ENCODE data around the gene ST6GALNAC1. TPM values are rescaled to one million over a fixed set of nuclear protein-coding genes. Genes with fewer than 3 reads are reported as not detected.

Gene ST6GALNAC1
- total RNA-seq, 1 donor from 2014 or later: 0.77 TPM

DNA sequence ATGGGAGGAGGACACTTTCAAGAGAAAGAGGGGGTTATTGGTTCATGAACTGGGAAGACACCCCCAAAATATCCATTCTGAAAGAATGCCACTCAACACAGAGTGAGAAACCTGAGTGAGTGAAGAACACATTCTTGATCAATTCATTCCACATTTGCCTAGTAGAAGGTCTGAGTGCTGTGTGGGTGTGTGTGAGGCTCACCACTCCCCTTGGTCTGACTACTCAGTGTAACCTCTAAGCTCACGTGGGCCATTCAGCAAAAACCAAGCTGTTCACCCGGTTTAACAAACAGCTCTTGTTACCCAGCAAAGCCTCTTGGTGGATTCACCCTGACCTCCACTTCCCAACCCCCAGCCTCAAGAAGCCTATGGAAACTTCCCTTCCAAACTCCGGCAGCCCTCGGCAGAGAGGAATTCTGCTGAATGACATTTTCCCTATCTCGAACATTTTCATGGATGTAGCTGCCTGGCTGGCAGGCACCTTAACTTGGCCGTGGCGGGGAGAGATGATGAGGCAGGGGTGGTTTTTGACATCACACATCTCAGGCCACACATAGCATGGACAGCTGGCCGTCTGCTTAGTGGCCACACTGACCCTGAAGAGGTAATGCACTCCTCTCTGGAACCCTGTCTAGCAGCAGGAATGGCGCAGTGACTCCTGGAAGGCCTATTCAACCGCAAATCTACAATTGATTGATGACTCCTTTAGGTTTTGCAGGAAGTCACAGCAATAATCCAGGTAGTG lies 11.6 kb downstream of the ST6GALNAC1 start:
- Mint-ChIP-seq H3K9me3 (ENCODE audit: unreplicated experiment) (no peaks in the 10 kb centered on the region), H3K4me3 (ENCODE audit: unreplicated experiment) (no peak overlapping the region)

DNA sequence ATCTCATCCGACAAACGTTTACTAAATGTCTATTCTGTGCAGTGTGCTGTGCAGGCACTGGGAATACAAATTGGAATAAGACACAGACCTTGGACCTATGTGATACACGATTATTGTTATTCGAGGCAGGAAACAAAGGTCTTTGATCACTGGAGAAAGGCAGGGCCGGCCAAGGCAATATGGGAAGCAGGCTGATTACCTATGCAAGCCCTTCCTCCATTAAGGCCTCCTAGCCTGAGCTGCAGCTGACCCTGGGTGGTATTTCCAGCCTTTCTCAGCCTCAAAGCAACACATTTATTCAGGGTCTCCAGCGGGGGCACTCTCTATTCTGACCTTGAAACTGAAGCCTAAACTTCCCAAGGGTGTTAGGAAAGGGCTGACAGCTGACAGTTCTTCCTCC lies 13.4 kb downstream of the ST6GALNAC1 start:
- no peak for DNase-seq (ENCODE audit: low spot score)

More for the DNA sequence above, 11.6 kb downstream of the ST6GALNAC1 start:
- Mint-ChIP-seq H3K4me1 (ENCODE audit: unreplicated experiment) (peaks cover 9% of the 10 kb centered on the region), H3K36me3 (ENCODE audit: low read depth, unreplicated experiment) (peaks cover 5% of the 10 kb centered on the region), H3K27me3 (ENCODE audit: unreplicated experiment) (peaks cover 2% of the 10 kb centered on the region), H3K27ac (ENCODE audit: unreplicated experiment) (no peak overlapping the region)
- no peak for DNase-seq (ENCODE audit: low spot score)
- TF ChIP-seq, protein P1, sequence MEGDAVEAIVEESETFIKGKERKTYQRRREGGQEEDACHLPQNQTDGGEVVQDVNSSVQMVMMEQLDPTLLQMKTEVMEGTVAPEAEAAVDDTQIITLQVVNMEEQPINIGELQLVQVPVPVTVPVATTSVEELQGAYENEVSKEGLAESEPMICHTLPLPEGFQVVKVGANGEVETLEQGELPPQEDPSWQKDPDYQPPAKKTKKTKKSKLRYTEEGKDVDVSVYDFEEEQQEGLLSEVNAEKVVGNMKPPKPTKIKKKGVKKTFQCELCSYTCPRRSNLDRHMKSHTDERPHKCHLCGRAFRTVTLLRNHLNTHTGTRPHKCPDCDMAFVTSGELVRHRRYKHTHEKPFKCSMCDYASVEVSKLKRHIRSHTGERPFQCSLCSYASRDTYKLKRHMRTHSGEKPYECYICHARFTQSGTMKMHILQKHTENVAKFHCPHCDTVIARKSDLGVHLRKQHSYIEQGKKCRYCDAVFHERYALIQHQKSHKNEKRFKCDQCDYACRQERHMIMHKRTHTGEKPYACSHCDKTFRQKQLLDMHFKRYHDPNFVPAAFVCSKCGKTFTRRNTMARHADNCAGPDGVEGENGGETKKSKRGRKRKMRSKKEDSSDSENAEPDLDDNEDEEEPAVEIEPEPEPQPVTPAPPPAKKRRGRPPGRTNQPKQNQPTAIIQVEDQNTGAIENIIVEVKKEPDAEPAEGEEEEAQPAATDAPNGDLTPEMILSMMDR (IDR thresholded peaks at IDR 0.05; ENCODE audit: unreplicated experiment): no peak

DNA sequence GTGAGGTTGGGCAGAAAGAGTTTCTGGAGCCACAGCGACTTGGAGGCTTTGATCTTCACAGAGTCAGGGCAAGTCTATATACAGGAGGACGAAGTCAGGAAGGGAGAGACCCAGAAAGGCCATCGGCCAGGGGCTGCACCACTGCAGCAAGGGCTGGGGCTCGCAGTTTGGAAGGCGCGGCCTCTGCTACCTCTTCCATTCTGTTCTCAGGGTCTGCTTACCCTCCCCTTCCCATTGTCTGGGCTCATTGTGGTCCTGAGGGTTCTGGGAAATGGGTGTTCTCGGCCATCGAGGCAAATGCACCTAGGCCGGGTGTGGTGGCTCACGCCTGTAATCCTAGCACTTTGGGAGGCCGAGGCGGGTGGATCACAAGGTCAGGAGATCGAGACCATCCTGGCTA lies 16.0 kb downstream of the ST6GALNAC1 start:
- Mint-ChIP-seq H3K27me3 (ENCODE audit: unreplicated experiment) (peaks cover 4% of the 10 kb centered on the region), H3K4me3 (ENCODE audit: unreplicated experiment) (no peak overlapping the region), H3K27ac (ENCODE audit: unreplicated experiment) (no peak overlapping the region), H3K4me1 (ENCODE audit: unreplicated experiment) (peaks cover 9% of the 10 kb centered on the region), H3K36me3 (ENCODE audit: low read depth, unreplicated experiment) (peaks cover 9% of the 10 kb centered on the region), H3K9me3 (ENCODE audit: unreplicated experiment) (no peaks in the 10 kb centered on the region)
- no peak for DNase-seq (ENCODE audit: low spot score)
- TF ChIP-seq, protein P1 (IDR thresholded peaks at IDR 0.05; ENCODE audit: unreplicated experiment): no peak

More for the DNA sequence above, 13.4 kb downstream of the ST6GALNAC1 start:
- peaks cover 4% of the 10 kb centered on the region for H3K27me3 Mint-ChIP-seq (ENCODE audit: unreplicated experiment)
- no peak overlapping the region for H3K4me3 Mint-ChIP-seq (ENCODE audit: unreplicated experiment)
- H3K4me1 Mint-ChIP-seq (ENCODE audit: unreplicated experiment): peaks cover 9% of the 10 kb centered on the region
- H3K36me3 Mint-ChIP-seq (ENCODE audit: low read depth, unreplicated experiment): peaks cover 9% of the 10 kb centered on the region
- H3K27ac Mint-ChIP-seq (ENCODE audit: unreplicated experiment): no peak overlapping the region
- TF ChIP-seq, protein P1 (IDR thresholded peaks at IDR 0.05; ENCODE audit: unreplicated experiment): no peak
- H3K9me3 Mint-ChIP-seq (ENCODE audit: unreplicated experiment): no peaks in the 10 kb centered on the region

DNA sequence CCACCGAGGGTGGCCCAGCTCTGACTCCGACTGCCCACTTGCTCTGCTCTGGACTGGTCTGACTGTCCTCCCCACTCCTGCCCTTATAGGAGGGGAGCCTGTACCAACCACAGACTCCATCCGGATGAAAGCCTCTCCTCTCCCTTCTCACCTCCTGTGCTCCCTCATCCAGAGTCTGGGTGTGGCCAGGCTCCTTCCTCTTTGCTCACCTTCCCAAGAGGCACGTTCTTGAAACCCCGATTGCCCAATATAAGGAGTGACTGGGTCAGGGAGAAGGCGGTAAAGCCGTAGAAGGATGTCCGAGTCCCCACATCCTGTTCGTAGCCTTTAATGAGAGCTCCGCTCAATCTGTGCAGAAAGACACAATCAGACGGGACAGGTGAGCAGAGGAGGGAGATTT lies 17.1 kb downstream of the ST6GALNAC1 start:
- peaks cover 4% of the 10 kb centered on the region for H3K27me3 Mint-ChIP-seq (ENCODE audit: unreplicated experiment)
- TF ChIP-seq, protein P1 (IDR thresholded peaks at IDR 0.05; ENCODE audit: unreplicated experiment): no peak
- peaks cover 9% of the 10 kb centered on the region for H3K36me3 Mint-ChIP-seq (ENCODE audit: low read depth, unreplicated experiment)
- peaks cover 9% of the 10 kb centered on the region for H3K4me1 Mint-ChIP-seq (ENCODE audit: unreplicated experiment)
- H3K27ac Mint-ChIP-seq (ENCODE audit: unreplicated experiment): no peak overlapping the region
- no peak for DNase-seq (ENCODE audit: low spot score)
- H3K4me3 Mint-ChIP-seq (ENCODE audit: unreplicated experiment): peak overlapping the region; percentile 42
- H3K9me3 Mint-ChIP-seq (ENCODE audit: unreplicated experiment): no peaks in the 10 kb centered on the region

DNA sequence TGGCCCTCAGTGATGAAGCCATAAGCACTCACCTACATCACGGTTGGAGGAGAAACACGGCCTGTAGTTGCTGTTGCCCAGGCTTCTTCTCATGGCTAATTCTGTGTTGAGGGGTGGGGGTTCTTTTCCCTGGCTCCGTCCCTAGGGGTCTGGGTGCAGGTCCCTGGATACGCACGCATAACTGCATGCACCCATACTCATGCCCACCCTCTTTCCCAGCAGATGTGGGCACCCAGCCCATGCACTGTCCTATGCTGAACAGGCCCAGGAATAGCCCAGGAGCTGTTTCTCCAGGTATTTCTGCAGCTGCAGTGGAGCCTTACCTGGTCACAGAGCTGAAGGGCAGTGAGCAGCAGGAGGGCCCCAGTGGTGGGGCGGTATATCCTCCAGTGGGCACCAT lies 18.1 kb downstream of the ST6GALNAC1 start:
- Mint-ChIP-seq H3K27ac (ENCODE audit: unreplicated experiment) (no peak overlapping the region), H3K27me3 (ENCODE audit: unreplicated experiment) (peaks cover 4% of the 10 kb centered on the region), H3K36me3 (ENCODE audit: low read depth, unreplicated experiment) (peaks cover 9% of the 10 kb centered on the region), H3K9me3 (ENCODE audit: unreplicated experiment) (no peaks in the 10 kb centered on the region), H3K4me1 (ENCODE audit: unreplicated experiment) (peaks cover 9% of the 10 kb centered on the region), H3K4me3 (ENCODE audit: unreplicated experiment) (no peak overlapping the region)
- TF ChIP-seq, protein P1 (IDR thresholded peaks at IDR 0.05; ENCODE audit: unreplicated experiment): no peak
- no peak for DNase-seq (ENCODE audit: low spot score)
